GM21360 (cell line): Measurements from ENCODE around the gene MED4.

ENCODE experiments used
- ATAC-seq: cut with Tn5 transposase; IDR thresholded peaks from one replicate; pipeline ENCODE4 v1.9.1; 2021; ENCODE audit warnings: mild to moderate bottlenecking, moderate library complexity; ENCODE audit not compliant: unreplicated experiment

MED4 gene, protein sequence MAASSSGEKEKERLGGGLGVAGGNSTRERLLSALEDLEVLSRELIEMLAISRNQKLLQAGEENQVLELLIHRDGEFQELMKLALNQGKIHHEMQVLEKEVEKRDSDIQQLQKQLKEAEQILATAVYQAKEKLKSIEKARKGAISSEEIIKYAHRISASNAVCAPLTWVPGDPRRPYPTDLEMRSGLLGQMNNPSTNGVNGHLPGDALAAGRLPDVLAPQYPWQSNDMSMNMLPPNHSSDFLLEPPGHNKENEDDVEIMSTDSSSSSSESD

GRCh38 chr13:48094781-48095502 lies at the start of gene MED4:
Gene MED4 (minus strand): TSS chr13:48095104. CDS start chr13:48095078, 26 bp downstream.
- ATAC-seq, result peak; percentile 95

DNA sequence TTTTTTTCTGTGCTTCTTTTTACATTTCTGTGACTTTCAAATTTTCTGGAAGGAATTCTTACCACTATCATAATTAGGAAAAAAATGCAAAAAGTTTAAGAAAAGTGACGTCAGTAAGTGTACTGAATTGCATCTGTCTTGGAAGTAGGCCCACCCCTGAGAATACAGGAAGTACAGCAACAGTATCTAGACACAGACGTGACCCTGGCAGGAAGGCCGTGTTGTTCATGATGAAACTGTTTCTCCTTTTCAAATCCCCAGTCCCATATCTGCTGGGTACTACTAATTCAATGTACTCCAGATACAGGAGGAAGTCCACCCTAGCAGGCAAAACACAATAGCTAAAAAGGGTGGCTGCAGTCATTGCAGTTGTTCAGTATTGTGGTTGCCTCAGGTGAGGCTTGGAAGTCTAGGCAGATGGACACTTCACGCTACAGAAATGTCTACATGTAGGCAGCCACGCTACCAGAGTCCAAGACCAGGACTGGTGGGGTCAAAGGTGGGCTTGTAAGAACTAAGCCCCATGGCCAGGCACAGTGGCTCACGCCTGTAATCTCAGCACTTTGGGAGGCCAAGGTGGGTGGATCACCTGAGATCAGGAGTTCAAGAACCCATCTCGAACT lies 49.6 kb upstream of the MED4 start:
- ATAC-seq, result no peak

GRCh38 chr13:48142436-48142835 lies 47.5 kb upstream of the MED4 start:
- peak; percentile 87 for ATAC-seq

DNA sequence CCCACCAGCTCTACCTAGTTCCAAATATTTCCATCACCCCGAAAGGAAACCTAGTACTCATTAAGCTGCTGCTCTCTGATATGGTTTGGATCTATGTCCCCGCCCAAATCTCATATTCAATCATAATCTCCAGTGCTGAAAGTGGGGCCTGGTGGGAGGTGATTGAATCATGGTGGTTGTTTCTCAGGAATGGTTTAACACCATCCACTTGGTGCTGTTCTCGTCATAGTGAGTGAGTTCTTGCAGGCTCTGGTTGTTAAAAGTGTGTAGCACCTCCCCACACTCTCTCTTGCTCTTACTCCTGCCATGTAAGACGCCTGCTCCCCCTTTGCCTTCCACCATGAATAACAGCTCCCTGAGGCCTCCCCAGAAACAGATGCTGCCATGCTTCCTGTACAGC lies 43.4 kb upstream of the MED4 start:
- no peak for ATAC-seq

DNA sequence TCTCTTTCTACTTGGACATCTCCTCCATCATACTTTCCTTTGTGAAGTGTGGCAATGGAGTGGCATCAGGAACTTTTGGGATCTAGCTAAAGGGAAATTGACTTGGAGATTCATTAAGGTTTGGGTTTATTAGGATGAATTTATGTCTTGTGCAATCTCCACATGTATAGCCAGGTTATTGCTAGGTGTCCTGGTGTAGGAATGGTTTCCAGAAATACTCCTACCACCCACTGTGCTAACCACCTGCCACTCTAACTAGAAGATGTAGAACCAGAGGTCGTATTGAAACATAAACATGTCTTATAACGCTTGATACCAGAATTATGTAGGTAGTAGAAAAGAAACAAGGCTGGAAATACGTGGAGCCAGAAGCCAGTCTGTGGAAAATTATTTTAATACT lies 38.1 kb upstream of the MED4 start:
- no peak for ATAC-seq

GRCh38 chr13:48131533-48131932 lies 36.6 kb upstream of the MED4 start:
- ATAC-seq, result no peak

DNA sequence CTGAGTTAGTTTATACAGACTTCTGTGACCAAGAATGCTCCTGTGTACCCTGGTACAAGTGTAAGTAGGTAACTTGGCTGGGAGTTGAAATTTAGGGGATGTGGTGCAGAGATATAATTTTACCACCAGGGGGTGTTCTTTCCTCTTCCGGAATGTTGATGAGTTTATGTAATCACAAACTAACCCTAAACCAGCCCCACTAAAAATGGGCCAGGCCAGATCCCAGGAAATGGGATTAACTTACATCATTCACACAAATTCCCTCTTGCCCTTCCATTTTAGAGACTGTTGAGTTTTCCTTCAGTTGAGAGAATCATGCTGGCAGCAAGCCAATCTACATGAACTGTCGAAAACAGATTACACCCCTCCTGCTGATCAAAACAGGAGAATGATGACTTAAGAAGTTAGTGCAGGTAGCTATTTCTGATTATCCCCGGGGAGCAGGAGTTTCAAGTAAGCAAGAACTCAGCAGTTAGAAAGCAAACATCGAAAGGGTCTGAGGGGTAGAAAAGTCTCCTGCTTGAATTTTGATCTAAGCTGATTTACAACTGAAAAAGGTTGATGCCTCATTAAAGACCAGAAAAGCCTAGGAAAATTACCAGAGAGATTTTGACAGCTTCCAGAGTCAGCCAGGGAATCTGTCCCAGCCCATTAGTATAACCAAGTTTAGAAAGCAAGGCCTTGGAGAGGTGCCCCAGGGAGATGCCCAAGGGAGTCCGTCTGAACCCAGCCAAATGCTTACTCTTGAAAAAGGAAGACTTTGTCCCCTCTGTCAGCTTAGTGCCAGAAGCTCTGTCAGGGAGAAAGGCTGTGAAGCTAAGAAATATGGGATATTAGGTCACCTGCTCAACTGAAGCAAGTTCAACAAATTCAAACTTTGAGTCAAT lies 32.3 kb upstream of the MED4 start:
- ATAC-seq, result no peak

- no peak for ATAC-seq
Measured at GRCh38 chr13:48125794-48126228, 30.9 kb upstream of the MED4 start.

- no peak for ATAC-seq
Measured at GRCh38 chr13:48123812-48124211, 28.9 kb upstream of the MED4 start.

DNA sequence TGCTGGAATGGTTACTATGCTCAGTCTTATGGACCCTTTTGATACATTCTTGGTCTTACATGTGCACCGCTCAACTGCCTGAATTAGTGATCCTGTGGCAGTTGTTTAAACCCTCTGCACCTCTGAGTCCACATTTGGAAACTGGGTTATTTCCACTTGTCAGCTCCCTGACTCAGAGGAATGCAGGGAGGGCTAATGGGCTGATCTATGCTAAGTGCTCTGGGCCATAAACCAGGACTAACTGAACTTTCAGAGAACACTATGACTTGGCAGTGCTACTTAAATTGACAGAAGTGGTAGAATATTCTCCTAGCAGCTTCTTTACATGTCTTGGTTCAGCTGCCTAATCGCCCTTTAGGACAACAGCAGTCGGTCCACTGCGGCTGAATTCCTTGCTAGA lies 26.8 kb upstream of the MED4 start:
- no peak for ATAC-seq

GRCh38 chr13:48120241-48120640 lies 25.3 kb upstream of the MED4 start:
- no peak for ATAC-seq

- no peak for ATAC-seq
Measured at GRCh38 chr13:48118030-48118429, 23.1 kb upstream of the MED4 start.

- no peak for ATAC-seq
Measured at GRCh38 chr13:48116808-48117207, 21.9 kb upstream of the MED4 start.

GRCh38 chr13:48113756-48114130 lies 18.8 kb upstream of the MED4 start:
- ATAC-seq, result no peak

GRCh38 chr13:48112896-48113755 lies 18.2 kb upstream of the MED4 start:
- ATAC-seq, result no peak

GRCh38 chr13:48110931-48111721 lies 16.2 kb upstream of the MED4 start:
- no peak for ATAC-seq

DNA sequence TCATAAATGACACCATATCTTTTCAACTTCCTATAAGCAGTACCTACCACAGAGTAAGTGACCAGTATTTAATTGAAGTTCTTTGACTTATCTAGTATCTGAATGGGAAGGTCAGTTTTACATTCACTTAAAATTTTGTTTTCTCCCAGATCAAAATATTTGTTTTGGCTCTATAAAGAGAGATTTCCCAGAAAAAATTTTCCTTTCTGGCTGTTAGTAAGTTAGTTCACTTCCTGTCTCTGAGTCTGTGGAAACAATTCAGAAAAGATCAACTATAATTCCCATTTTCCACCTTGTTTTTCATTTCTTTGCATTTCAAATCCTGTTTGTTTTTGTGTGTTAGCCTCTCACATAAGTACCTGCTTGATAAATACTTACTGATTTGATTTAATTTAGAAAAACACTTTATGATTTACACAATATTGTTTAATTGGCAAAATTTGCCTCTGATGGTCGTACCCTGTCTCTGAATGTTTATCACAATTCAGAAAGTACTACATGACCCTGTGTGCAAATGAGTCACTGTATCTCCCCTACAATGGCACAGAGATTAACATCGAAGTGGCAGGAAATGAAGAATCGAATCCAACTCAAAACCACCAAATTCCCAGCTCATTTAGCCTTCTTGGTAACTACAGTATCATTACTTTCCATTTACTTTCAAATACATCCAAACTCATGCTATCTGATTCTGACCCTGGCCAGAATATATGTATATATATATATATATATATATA lies 15.4 kb upstream of the MED4 start:
- ATAC-seq, result no peak

DNA sequence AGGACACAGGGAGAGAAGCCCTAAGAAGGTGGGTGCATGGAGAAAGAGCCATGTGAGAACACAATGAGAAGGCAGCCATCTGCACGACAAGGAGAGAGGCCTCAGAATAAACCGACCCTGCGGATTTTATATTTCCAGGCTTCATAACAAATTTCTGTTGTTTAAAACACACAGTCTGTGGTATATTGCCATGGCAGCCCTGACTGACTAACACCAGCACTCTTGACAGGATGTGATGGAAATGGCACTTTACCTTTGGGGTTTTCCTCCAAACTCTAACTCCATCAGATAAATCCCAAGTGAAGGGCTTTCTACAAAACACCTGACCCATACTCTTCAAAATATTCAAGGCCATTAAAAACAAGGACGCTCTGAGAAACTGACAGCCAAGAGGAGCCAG lies 13.2 kb upstream of the MED4 start:
- no peak for ATAC-seq

- ATAC-seq, result no peak
Measured at GRCh38 chr13:48097793-48098192, 2.9 kb upstream of the MED4 start.
